GM20000 (cell line): ENCODE results near the gene S100A9.
A peak's percentile ranks its signal among the peaks of the same experiment; 100 is the strongest.

Source experiments
- DNase-seq: peaks from one replicate; pipeline ENCODE4 v3.0.0; 2012; ENCODE audit warnings: low spot score
- TF ChIP-seq, protein P1 (sequence below): IDR thresholded peaks from 2 replicates; pipeline ENCODE4 v1.5.1; 2012; ENCODE audit warnings: mild to moderate bottlenecking, control low read depth; ENCODE audit errors: extremely low read depth, missing control alignments

The S100A9 gene

DNA sequence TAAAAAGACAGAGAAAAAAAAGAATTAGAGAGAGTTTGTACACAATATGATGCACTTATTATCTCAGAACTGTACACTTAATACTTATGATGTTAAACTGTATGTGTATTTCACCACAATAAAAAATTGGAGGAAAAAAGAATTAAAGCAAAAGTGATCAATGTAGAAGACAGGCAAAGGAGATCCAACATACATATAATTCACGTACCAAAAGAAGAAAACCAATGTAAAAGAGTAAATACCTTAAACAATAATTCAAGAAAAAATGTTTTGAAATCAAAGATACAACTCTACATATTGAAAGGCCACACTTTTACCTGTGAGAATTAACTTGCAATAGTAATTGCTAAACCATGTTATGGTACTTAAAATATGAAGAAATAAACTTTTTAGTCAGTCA, 35.1 kb upstream of the S100A9 start:
- TF ChIP-seq, protein P1, sequence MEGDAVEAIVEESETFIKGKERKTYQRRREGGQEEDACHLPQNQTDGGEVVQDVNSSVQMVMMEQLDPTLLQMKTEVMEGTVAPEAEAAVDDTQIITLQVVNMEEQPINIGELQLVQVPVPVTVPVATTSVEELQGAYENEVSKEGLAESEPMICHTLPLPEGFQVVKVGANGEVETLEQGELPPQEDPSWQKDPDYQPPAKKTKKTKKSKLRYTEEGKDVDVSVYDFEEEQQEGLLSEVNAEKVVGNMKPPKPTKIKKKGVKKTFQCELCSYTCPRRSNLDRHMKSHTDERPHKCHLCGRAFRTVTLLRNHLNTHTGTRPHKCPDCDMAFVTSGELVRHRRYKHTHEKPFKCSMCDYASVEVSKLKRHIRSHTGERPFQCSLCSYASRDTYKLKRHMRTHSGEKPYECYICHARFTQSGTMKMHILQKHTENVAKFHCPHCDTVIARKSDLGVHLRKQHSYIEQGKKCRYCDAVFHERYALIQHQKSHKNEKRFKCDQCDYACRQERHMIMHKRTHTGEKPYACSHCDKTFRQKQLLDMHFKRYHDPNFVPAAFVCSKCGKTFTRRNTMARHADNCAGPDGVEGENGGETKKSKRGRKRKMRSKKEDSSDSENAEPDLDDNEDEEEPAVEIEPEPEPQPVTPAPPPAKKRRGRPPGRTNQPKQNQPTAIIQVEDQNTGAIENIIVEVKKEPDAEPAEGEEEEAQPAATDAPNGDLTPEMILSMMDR = no peak

DNA sequence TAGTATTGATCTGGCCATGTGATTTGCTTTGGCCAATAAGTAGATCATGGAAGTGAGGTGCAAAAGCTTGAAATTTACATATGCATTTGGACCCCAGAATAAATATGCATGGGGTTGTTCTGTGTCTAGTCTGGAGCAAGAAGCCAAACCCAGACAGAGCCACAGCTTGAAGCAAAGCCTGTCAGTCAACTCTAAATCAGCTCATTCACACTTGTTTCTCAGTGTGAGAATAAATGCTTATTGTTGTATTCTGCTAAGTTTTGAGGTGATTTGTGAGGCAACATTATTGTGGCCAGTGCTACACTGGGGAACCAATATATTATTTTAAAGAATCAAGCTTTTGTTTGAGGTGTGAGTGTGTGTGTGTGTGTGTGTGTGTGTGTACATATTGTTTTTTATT, 32.7 kb upstream of the S100A9 start:
- no peak for DNase-seq
- TF ChIP-seq, protein P1 = no peak

More for the DNA sequence above, 35.1 kb upstream of the S100A9 start:
- no peak for DNase-seq

DNA sequence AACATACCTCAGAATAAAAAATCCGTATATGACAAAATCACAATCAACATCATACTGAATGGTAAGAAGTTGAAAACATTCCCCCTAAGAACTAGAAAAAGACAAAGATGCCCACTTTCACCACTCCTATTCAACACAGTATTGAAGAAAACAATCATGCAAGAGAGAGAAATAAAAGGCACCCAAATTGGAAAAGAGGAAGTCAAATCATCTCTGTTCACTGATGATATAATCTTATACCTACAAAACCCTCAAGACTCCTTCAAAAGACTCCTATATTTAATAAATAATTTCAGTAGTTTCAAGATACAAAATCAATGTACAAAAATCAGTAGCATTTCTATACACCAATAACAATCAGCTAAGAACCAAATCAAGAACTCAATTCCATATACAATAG, 23.8 kb upstream of the S100A9 start:
- TF ChIP-seq, protein P1 = no peak

DNA sequence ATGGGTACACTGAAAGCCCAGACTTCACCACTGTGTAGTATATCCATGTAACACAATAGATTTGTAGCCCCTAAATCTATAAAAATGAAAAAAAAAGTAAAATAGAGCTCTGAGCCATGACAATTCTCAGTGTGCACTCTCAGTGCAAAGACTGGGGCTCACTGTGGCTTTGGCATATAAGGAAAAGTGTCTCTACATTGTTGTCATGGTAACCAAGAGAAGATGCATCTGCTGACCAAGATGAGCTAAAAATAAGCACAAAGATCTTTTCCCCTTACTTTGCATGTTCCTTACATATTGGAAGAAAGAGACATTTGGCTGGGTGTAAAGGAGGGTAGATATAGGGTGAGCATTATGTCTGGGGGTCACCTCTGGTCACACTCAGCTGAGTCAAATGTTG, 21.0 kb upstream of the S100A9 start:
- DNase-seq = no peak
- TF ChIP-seq, protein P1 = no peak

More for the DNA sequence above, 23.8 kb upstream of the S100A9 start:
- no peak for DNase-seq

DNA sequence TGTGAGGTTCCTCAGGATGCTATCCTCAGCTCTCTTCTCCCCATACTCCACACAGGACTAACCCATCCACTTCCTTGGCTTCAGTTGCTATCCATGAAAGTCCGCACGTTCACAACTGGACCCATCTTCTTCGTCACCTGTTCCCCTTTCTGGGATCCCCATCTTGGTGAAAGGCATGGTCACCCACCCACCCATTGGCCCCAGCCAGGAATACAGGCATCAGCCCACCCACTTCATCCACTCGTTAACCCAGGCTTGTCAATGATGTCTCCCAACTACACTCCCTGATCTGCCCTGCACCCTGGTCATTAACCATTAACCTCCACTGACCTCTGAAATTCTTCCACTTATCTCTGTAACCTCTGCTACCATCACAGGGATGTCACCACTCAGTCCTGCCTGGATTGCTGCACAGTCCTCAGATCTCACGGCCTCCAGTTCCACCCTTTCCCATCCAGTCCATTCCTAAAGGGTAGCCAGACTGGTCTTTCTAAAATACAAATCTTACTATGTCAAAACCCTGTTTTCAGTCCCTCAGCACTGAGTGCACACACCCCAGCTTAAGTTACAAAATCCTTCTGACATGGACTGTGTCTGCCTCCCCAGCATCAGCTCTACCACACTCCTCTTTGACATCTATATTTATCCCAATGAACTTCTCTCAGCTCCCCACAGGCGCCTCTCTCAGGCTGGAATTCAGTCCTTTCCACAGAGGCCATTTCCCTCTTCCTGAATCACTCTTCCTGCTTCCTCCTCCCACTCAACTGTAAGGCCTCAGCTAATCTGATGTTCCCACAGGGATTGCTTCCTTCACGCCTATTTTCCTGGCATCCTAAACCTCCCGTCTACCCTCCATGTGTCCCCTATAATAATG, 19.4 kb upstream of the S100A9 start:
- TF ChIP-seq, protein P1 = no peak
- no peak for DNase-seq

DNA sequence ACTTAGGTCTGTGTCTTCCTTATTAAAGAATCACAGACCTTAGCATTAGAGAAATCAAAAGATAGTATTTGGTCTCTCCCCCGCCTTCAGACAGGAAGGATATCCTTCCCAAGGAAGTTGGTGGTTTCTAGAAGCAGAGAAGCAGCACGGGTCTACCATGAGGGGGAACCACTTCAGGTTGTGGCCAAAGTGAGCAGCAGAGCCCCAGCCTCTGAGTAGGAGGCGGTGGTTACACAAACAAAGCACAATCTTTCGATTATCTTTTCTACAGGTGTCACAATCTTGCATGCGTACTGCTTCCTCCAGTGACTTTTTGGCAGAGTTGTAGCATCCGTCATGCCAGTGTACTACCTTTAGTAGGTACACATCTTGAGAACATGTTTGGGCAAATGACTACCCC, 17.9 kb upstream of the S100A9 start:
- TF ChIP-seq, protein P1 = no peak
- peak; percentile 23 for DNase-seq

DNA sequence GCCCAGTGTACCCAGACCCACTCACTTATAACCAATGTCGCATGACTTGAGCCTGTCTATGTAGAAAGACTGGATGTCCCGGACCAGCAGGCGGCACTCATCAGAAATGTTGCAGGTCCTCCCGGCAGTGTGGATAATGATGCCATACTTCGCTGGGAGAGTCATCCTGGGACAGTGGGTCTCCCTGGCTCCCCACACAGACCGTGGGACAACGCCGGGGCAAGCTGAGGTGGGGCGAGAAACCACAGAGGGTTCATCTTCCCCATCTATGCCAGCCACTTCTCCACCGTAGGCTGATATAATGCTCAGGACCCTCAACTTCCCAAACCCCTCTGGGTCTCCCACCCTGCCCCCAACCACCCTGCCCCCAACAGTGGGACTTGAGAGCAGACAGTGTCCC, 17.3 kb upstream of the S100A9 start:
- TF ChIP-seq, protein P1 = no peak

More for the DNA sequence above, 17.3 kb upstream of the S100A9 start:
- no peak for DNase-seq
